Calu3 (cell line): ENCODE data around the gene HYAL3. TPM values are rescaled to one million over a fixed set of nuclear protein-coding genes. Genes with fewer than 3 reads are reported as not detected.

Source experiments
- BruUV-seq: library from RNA; stranded (reverse); fragments of 400-500 nt; replicated peaks from 2 replicates; lab custom pipeline; 2021; lab: Mats Ljungman, UMichigan
- CTCF ChIA-PET: fragments of 300-600 bp; sonication (Branson Sonifier 250); formaldehyde crosslinking; loops from one replicate; lab custom pipeline; 2022; ENCODE audit warnings: antibody characterized with exemption; lab: Charles Lee
- DNase-seq: peaks from one replicate; pipeline ENCODE4 v3.0.0; 2022
- H3K27ac Mint-ChIP-seq: one replicate; pipeline ENCODE4 v1.8.0; 2022; ENCODE audit warnings: mixed read lengths; ENCODE audit not compliant: unreplicated experiment
- H3K27me3 Mint-ChIP-seq: one replicate; pipeline ENCODE4 v1.8.0; 2022; ENCODE audit warnings: mixed read lengths; ENCODE audit not compliant: unreplicated experiment
- H3K36me3 Mint-ChIP-seq: one replicate; pipeline ENCODE4 v1.8.0; 2022; ENCODE audit warnings: mild to moderate bottlenecking, moderate library complexity, mixed read lengths; ENCODE audit not compliant: insufficient read depth, unreplicated experiment
- H3K4me1 Mint-ChIP-seq: one replicate; pipeline ENCODE4 v1.8.0; 2022; ENCODE audit warnings: mild to moderate bottlenecking, low read depth, mixed read lengths; ENCODE audit not compliant: unreplicated experiment
- H3K4me3 Mint-ChIP-seq: one replicate; pipeline ENCODE4 v1.8.0; 2022; ENCODE audit warnings: mild to moderate bottlenecking, low read depth, moderate library complexity, mixed read lengths; ENCODE audit not compliant: unreplicated experiment
- H3K9me3 Mint-ChIP-seq: one replicate; pipeline ENCODE4 v1.8.0; 2022; ENCODE audit warnings: low read depth, mixed read lengths; ENCODE audit not compliant: unreplicated experiment
- intact Hi-C: fragments of 100-400 bp; cut with micrococcal nuclease; formaldehyde crosslinking; loops from one replicate; pipeline ENCODE4 v1.10.0; 2022; ENCODE audit not compliant: unreplicated experiment
- total RNA-seq: library from RNA; stranded (reverse); gene quantifications from 2 replicates; pipeline ENCODE4 v1.2.3, GENCODE V29; 2022
- TF ChIP-seq, protein P1 (sequence below): fragments of 200-600 bp; IDR thresholded peaks from one replicate; pipeline ENCODE4 v1.8.0; 2022; ENCODE audit warnings: antibody characterized with exemption; ENCODE audit not compliant: unreplicated experiment

HYAL3 gene
- total RNA-seq, 1 experiment from 2014 or later, result 5.5 TPM

DNA sequence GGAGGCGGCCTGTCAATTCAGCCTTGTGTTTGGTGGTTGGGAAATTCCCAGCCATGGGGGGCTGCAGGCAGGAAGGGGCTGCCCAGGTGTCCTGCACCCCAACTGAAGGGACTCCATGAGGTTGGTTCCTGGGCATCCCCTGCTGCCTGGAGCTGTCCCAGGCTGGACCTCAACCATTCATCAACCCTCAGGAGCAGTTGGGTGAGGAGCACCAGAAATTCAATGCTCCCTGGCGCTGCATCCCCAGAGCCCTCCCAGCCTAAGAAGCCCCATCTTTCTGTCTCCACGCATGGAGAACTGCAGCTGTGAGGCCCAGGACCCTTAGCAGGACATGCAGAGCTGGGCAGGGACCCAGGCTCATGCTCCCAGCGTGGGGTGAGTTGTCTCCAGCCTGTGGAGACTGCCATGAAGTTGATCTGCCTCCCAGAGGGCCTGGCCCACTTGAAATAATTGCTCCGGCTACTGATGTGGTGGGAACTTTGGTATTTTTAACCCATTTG is 38.2 kb downstream of the HYAL3 start:
- peak overlapping the region; percentile 50 for H3K27ac Mint-ChIP-seq
- TF ChIP-seq, protein P1, sequence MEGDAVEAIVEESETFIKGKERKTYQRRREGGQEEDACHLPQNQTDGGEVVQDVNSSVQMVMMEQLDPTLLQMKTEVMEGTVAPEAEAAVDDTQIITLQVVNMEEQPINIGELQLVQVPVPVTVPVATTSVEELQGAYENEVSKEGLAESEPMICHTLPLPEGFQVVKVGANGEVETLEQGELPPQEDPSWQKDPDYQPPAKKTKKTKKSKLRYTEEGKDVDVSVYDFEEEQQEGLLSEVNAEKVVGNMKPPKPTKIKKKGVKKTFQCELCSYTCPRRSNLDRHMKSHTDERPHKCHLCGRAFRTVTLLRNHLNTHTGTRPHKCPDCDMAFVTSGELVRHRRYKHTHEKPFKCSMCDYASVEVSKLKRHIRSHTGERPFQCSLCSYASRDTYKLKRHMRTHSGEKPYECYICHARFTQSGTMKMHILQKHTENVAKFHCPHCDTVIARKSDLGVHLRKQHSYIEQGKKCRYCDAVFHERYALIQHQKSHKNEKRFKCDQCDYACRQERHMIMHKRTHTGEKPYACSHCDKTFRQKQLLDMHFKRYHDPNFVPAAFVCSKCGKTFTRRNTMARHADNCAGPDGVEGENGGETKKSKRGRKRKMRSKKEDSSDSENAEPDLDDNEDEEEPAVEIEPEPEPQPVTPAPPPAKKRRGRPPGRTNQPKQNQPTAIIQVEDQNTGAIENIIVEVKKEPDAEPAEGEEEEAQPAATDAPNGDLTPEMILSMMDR, result no peak
- CTCF ChIA-PET, result interaction anchor here (0.5 kb wide), 1 partner anchor 178 kb away, joined by 3 read pairs; no protein-coding TSS in a partner anchor
- BruUV-seq, result no TSS peak
- no peak overlapping the region for H3K4me3 Mint-ChIP-seq
- H3K9me3 Mint-ChIP-seq, result no peaks in the 10 kb centered on the region
- H3K36me3 Mint-ChIP-seq, result peaks cover 49% of the 10 kb centered on the region
- H3K27me3 Mint-ChIP-seq, result no peaks in the 10 kb centered on the region
- intact Hi-C loops, result no loop called here
- H3K4me1 Mint-ChIP-seq, result peaks cover 24% of the 10 kb centered on the region
- no peak for DNase-seq

DNA sequence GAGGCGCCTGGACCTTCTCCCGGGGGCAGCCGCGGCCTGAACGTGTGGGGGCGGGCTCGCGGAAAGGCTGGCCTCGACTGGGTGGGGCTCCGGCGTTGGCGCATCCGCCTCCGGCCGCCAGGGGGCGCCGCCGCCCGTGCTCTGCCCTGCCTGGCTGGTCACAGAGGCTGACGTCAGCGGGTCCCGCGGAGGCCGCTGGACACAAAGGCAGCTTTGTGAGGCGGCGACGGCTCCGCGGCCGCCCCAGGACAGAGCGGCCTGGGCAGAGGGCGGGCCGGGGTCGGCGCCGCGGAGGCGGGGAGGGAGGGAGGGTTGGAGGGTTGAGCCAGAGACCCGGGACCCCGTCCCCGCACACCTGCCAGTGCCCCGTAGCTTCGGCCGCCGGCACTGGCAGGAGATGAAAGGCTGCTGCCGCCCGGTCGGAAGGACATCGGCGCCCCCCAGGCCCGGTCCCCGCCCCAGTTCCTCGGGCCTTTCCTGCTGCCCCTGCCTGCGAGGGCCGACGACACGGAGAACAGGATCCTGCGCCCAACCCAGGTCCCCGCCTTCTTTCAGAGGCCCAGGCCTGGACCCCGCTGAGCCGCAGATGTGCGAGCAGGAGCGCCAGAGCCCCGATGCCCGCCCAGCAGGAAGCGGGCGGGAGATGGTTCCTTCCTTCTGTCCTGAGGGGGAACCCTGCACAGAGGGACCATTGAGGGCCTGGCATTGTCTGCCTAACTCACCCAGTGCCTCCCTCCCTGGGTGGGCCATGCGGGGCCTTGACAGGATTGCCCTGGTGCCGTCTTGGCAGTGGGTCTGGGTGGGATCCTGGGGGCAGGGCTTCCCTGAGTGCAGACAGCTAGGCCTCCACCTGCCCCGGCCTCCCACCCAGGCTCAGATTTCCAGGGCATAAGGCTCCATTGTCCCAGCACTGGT is 38.9 kb downstream of the HYAL3 start:
- no peaks in the 10 kb centered on the region for H3K9me3 Mint-ChIP-seq
- CTCF ChIA-PET, result interaction anchor here (0.5 to 1.2 kb wide), 11 partner anchors 9 to 222 kb away, joined by 3 to 14 read pairs (median 5); partner anchors contain the start of genes GNAI2, HYAL3, NAA80 and SEMA3B
- peak; percentile 96 for DNase-seq
- peaks cover 17% of the 10 kb centered on the region for H3K4me1 Mint-ChIP-seq
- TF ChIP-seq, protein P1, result peak; percentile 94
- no peaks in the 10 kb centered on the region for H3K27me3 Mint-ChIP-seq
- TSS peak; percentile 26 for BruUV-seq
- peak overlapping the region; percentile 54 for H3K4me3 Mint-ChIP-seq
- peaks cover 45% of the 10 kb centered on the region for H3K36me3 Mint-ChIP-seq
- intact Hi-C loops, result no loop called here
- H3K27ac Mint-ChIP-seq, result peak overlapping the region; percentile 77

DNA sequence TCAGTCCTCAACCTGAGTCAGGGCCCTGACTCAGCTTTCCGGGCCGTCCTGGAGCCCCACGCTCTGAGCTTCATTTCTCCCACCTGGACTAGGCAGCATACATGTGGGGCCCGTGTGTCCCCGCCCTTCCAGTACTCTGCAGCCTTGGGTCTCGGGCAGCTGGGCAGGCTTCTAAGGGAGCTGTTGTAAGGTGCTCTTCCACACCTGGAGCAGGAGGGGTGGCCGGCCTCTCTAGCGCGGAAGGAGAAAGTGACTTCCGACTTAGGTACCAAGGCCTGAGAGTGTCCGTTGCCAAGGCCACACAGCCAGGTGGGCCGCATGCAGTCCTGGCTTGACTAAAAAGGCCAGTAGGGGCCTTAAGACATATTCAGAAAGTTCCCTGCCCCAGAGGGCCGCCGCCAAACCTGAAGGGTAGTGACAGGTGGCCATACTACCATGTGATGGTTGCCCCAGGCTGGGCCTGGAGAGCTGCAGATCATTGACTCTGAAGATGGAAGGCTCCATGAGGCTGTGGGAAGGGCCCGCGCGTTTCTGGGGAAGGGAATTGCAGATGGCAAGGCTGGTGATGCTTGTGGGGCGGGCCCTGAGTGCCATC is 39.7 kb downstream of the HYAL3 start:
- Mint-ChIP-seq H3K4me1 (peaks cover 9% of the 10 kb centered on the region), H3K27ac (peak overlapping the region; percentile 77)

DNA sequence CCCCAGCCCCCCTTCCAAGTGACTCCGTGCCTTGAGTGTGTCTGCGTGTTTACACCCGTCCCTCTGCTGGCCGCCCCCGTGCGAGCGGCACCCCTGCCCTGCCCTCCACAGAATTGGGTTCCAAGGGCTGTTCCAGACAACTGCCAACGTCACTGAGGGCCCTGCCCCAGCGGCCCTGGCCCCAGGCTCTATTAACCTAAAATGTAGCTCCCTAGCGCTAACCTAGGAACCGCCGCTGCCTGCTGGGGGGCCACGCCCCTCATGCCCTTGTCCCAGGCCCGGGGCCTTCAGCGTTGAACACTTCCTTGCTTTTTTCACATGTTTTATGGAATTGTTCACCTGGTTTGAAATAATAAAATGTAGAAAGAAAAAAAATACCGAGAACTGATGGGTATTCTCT is 40.2 kb downstream of the HYAL3 start:
- peaks cover 4% of the 10 kb centered on the region for H3K4me1 Mint-ChIP-seq
- no TSS peak for BruUV-seq
- peak overlapping the region; percentile 41 for H3K27ac Mint-ChIP-seq
- TF ChIP-seq, protein P1, result no peak
- no peak overlapping the region for H3K4me3 Mint-ChIP-seq
- no peaks in the 10 kb centered on the region for H3K9me3 Mint-ChIP-seq
- intact Hi-C loops, result no loop called here
- DNase-seq, result no peak
- CTCF ChIA-PET, result interaction anchor here (1.0 to 1.1 kb wide), 3 partner anchors 11 to 33 kb away, joined by 3 to 6 read pairs (median 5); no protein-coding TSS in a partner anchor
- no peaks in the 10 kb centered on the region for H3K27me3 Mint-ChIP-seq
- H3K36me3 Mint-ChIP-seq, result peaks cover 50% of the 10 kb centered on the region

More for the DNA sequence above, 39.7 kb downstream of the HYAL3 start:
- H3K27me3 Mint-ChIP-seq, result no peaks in the 10 kb centered on the region
- H3K9me3 Mint-ChIP-seq, result no peaks in the 10 kb centered on the region
- intact Hi-C loops, result no loop called here
- DNase-seq, result no peak
- TF ChIP-seq, protein P1, result no peak
- no TSS peak for BruUV-seq
- H3K36me3 Mint-ChIP-seq, result peaks cover 48% of the 10 kb centered on the region
- H3K4me3 Mint-ChIP-seq, result peak overlapping the region; percentile 54
- CTCF ChIA-PET, result interaction anchor here (0.6 to 1.2 kb wide), 11 partner anchors 10 to 222 kb away, joined by 3 to 14 read pairs (median 5); partner anchors contain the start of genes GNAI2, HYAL3, NAA80 and SEMA3B
